PC-3 (cell line): ENCODE data around the gene SRSF5. TPM values are rescaled to one million over a fixed set of nuclear protein-coding genes. Genes with fewer than 3 reads are reported as not detected.

ENCODE experiments used
- ATAC-seq: fragments of 200-7000 bp; cut with Tn5 transposase; 2 replicates; pipeline ENCODE4 v1.9.1; 2020; ENCODE audit warnings: mild to moderate bottlenecking, moderate library complexity
- BruUV-seq: library from RNA; stranded (reverse); fragments of 400-500 nt; replicated peaks from 2 replicates; lab custom pipeline; 2021; lab: Mats Ljungman, UMichigan
- CTCF ChIA-PET: fragments of 300-600 bp; sonication (Branson Sonifier 250); formaldehyde crosslinking; loops from one replicate; lab custom pipeline; 2022; ENCODE audit warnings: antibody characterized with exemption; lab: Charles Lee
- POLR2A ChIA-PET: fragments of 300-600 bp; sonication (Branson Sonifier 250); formaldehyde crosslinking; loops from one replicate; lab custom pipeline; 2022; ENCODE audit warnings: antibody characterized with exemption; ENCODE audit not compliant: unreplicated experiment; lab: Charles Lee
- DNase-seq: peaks from one replicate; pipeline ENCODE4 v3.0.0-alpha.2; 2015
- H2AFZ ChIP-seq: fragments of 300-600 bp; sonication (generic); 2 replicates; pipeline ENCODE4 v1.6.0; 2016; ENCODE audit warnings: antibody characterized with exemption, low read length
- H3F3A ChIP-seq: fragments of 300-600 bp; sonication (generic); one replicate; pipeline ENCODE4 v1.6.0; 2017; ENCODE audit warnings: antibody characterized with exemption, low read length, control low read depth, mild to moderate bottlenecking; ENCODE audit not compliant: unreplicated experiment
- H3K27ac ChIP-seq: fragments of 300-600 bp; sonication (generic); 2 replicates; pipeline ENCODE4 v1.5.1; 2016; ENCODE audit warnings: mild to moderate bottlenecking, low read length
- H3K27me3 ChIP-seq: fragments of 300-600 bp; sonication (generic); 2 replicates; pipeline ENCODE4 v1.6.1; 2016; ENCODE audit warnings: low read length, mixed read lengths
- H3K36me3 ChIP-seq: fragments of 300-600 bp; sonication (generic); 2 replicates; pipeline ENCODE4 v1.6.1; 2016; ENCODE audit warnings: low read depth, mixed run types, low read length, mixed read lengths
- H3K4me1 ChIP-seq: fragments of 300-600 bp; sonication (generic); 2 replicates; pipeline ENCODE4 v1.5.1; 2016; ENCODE audit warnings: low read length; ENCODE audit not compliant: insufficient read depth
- H3K4me2 ChIP-seq: fragments of 300-600 bp; sonication (generic); 2 replicates; pipeline ENCODE4 v1.6.0; 2016; ENCODE audit warnings: low read length
- H3K4me3 ChIP-seq: fragments of 300-600 bp; sonication (generic); 2 replicates; pipeline ENCODE4 v1.5.1; 2016; ENCODE audit warnings: mild to moderate bottlenecking, low read length, mixed read lengths
- H3K79me2 ChIP-seq: fragments of 300-600 bp; sonication (generic); 2 replicates; pipeline ENCODE4 v1.6.1; 2017; ENCODE audit warnings: low read length, mixed read lengths
- H3K9ac ChIP-seq: fragments of 300-600 bp; sonication (generic); 2 replicates; pipeline ENCODE4 v1.6.0; 2016; ENCODE audit warnings: mild to moderate bottlenecking, low read length
- H3K9me2 ChIP-seq: fragments of 300-600 bp; sonication (generic); replicated peaks from 2 replicates; pipeline ENCODE4 v1.6.1; 2016; ENCODE audit warnings: mixed run types, low read length, mixed read lengths
- H3K9me3 ChIP-seq: fragments of 300-600 bp; sonication (generic); 2 replicates; pipeline ENCODE4 v1.6.1; 2016; ENCODE audit warnings: low read length, mixed read lengths
- H4K20me1 ChIP-seq: fragments of 300-600 bp; sonication (generic); 2 replicates; pipeline ENCODE4 v1.6.1; 2016; ENCODE audit warnings: low read length, mixed read lengths
- EZH2 ChIP-seq: fragments of 300-600 bp; sonication (generic); IDR thresholded peaks from one replicate; pipeline ENCODE4 v1.6.1; 2017; ENCODE audit warnings: antibody characterized with exemption, mild to moderate bottlenecking, low read length; ENCODE audit not compliant: unreplicated experiment
- EZH2phosphoT487 ChIP-seq: fragments of 300-600 bp; sonication (generic); IDR thresholded peaks from 2 replicates; pipeline ENCODE4 v1.6.1; 2018; ENCODE audit warnings: mild to moderate bottlenecking, antibody characterized with exemption, low read length, borderline replicate concordance
- intact Hi-C: fragments of 100-400 bp; cut with micrococcal nuclease; formaldehyde crosslinking; loops from 2 replicates; pipeline ENCODE4 v1.9.0; 2023
- total RNA-seq: library from RNA; depleted of rRNA; stranded (reverse); fragments of >200 nt; gene quantifications from 2 replicates; pipeline ENCODE4 v1.2.3, GENCODE V29; 2014
- TF ChIP-seq, protein P1 (sequence below): fragments of 300-600 bp; sonication (generic); conservative IDR thresholded peaks from 2 replicates; pipeline ENCODE4 v1.5.1; 2017; ENCODE audit warnings: antibody characterized with exemption, low read depth, mild to moderate bottlenecking, low read length

Gene SRSF5
- total RNA-seq, 1 experiment from 2014 or later: 213 TPM

GRCh38 chr14:69796797-69797500 is 30.0 kb downstream of the SRSF5 start, which contains the start of gene SLC10A1:
SLC10A1 (minus strand) TSS chr14:69797241; CDS start chr14:69797155, 86 bp downstream.
- CTCF ChIA-PET: no interaction called here
- no peak within 1 kb of the TSS for H3K9ac ChIP-seq

DNA sequence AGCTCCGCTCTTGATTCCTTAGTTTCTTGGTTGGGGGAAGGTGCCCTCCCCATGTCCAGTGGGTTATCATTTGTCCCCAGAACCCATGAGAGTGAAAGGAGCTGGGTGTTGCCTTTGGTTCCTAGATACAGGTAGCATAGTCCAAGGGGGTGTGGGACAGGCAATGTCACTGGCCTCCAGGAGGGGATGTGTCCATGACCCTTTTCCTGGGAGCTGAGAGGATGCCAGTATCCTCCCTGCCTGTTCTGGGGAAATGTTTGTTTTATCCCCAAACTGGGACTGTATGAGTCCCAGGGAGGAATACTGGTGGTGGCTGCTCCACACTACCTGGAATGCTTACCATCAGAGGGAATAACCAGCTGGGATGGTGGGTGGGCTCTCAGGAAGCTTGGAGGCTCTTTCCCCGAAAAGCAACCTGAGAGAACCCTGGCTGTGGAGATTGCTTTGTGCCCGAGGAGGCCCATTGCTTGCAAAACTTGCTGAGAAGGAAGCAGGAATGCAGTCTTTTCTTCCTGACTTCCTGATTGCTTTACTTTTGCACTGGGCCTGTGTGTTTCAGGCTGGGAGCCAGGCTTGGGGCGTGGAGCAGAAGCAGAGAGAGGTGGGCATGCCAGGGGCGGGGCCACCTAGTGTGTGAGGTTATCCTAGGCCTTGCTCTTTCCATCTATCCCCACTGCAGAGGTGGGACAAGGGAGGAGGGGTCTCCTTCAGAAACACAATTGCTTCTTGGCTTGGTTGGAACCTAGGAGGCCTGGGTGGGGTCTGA is 30.8 kb downstream of the SRSF5 start:
- ChIA-PET CTCF (no interaction called here), POLR2A (no interaction called here)
- ATAC-seq: no peak

More at GRCh38 chr14:69796797-69797500, 30.0 kb downstream of the SRSF5 start, which contains the start of gene SLC10A1:
- Histone ChIP-seq H3K79me2 (no peaks in the 10 kb centered on the region), H4K20me1 (no peaks in the 10 kb centered on the region), H2AFZ (no peak within 1 kb of the TSS), H3F3A (no peaks in the 10 kb centered on the region), H3K36me3 (no peaks in the 10 kb centered on the region), H3K27me3 (peaks cover 7% of the 10 kb centered on the region; the same call in 1 of the 2 replicates), H3K4me2 (no peak within 1 kb of the TSS), H3K4me1 (no peaks in the 10 kb centered on the region), H3K4me3 (no peak within 1 kb of the TSS), H3K9me3 (no peaks in the 10 kb centered on the region), H3K9me2 (no peaks in the 10 kb centered on the region), H3K27ac (no peak within 1 kb of the TSS)
- POLR2A ChIA-PET: no interaction called here
- BruUV-seq: no TSS peak
- ATAC-seq (no peak), DNase-seq (no peak)
- intact Hi-C loops: no loop called here
- TF ChIP-seq EZH2phosphoT487: no peak
- TF ChIP-seq, protein P1, sequence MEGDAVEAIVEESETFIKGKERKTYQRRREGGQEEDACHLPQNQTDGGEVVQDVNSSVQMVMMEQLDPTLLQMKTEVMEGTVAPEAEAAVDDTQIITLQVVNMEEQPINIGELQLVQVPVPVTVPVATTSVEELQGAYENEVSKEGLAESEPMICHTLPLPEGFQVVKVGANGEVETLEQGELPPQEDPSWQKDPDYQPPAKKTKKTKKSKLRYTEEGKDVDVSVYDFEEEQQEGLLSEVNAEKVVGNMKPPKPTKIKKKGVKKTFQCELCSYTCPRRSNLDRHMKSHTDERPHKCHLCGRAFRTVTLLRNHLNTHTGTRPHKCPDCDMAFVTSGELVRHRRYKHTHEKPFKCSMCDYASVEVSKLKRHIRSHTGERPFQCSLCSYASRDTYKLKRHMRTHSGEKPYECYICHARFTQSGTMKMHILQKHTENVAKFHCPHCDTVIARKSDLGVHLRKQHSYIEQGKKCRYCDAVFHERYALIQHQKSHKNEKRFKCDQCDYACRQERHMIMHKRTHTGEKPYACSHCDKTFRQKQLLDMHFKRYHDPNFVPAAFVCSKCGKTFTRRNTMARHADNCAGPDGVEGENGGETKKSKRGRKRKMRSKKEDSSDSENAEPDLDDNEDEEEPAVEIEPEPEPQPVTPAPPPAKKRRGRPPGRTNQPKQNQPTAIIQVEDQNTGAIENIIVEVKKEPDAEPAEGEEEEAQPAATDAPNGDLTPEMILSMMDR: no peak
- TF ChIP-seq EZH2: no peak

More for the DNA sequence above, 30.8 kb downstream of the SRSF5 start:
- Histone ChIP-seq H3K9me3 (no peaks in the 10 kb centered on the region), H3K27me3 (peaks cover 14% of the 10 kb centered on the region), H3K79me2 (no peaks in the 10 kb centered on the region), H3K4me2 (no peak overlapping the region), H3F3A (no peaks in the 10 kb centered on the region), H3K36me3 (no peaks in the 10 kb centered on the region), H3K9ac (no peak overlapping the region), H4K20me1 (no peaks in the 10 kb centered on the region), H3K4me3 (no peak overlapping the region), H3K4me1 (no peaks in the 10 kb centered on the region), H2AFZ (no peak overlapping the region), H3K27ac (no peak overlapping the region), H3K9me2 (no peaks in the 10 kb centered on the region)
- intact Hi-C loops: no loop called here
- no TSS peak for BruUV-seq
- DNase-seq: no peak
- no peak for TF ChIP-seq EZH2phosphoT487
- TF ChIP-seq, protein P1: no peak
- no peak for TF ChIP-seq EZH2
